K562 (cell line): ENCODE data around the gene FUT6. TPM values are rescaled to one million over a fixed set of nuclear protein-coding genes. Genes with fewer than 3 reads are reported as not detected.
A peak's percentile ranks its signal among the peaks of the same experiment; 100 is the strongest.

Source experiments
- ATAC-seq: fragments of 200-7000 bp; cut with Tn5 transposase; 3 replicates; pipeline ENCODE4 v1.9.1; 2020; ENCODE audit warnings: moderate library complexity
- BruUV-seq: library from RNA; stranded (reverse); fragments of 400-500 nt; replicated peaks from 2 replicates; lab custom pipeline; 2021; lab: Mats Ljungman, UMichigan
- CTCF ChIA-PET: fragments of 300-600 bp; formaldehyde crosslinking; extraction: SDS; loops from one replicate; lab custom pipeline; 2021; ENCODE audit warnings: low intra/inter-chr PET ratio; lab: Yijun Ruan, JAX
- POLR2A ChIA-PET: fragments of 300-600, 350-650 bp; sonication (Branson Sonifier 250); formaldehyde crosslinking; extraction: SDS; loops from one replicate; lab custom pipeline; 2021; ENCODE audit warnings: antibody characterized with exemption, inconsistent platforms; lab: Yijun Ruan, JAX
- DNase-seq, 4 experiments: peaks; one replicate each; pipeline versions ENCODE4 v3.0.0 to v3.0.0-alpha.2; 2011 to 2018; ENCODE audit warnings: low spot score in 3 of 4, mixed read lengths in 3 of 4; ENCODE audit errors: extremely low read depth in 1 of 4
- FAIRE-seq: peaks from 2 replicates; lab custom pipeline; 2011; peaks lifted over from hg19 to GRCh38; lab: Jason Lieb, UNC
- H2AFZ ChIP-seq: 2 replicates; pipeline ENCODE4 v1.6.0; 2011; ENCODE audit warnings: low read depth, low read length, control low read depth, inconsistent platforms
- H3K27ac ChIP-seq: fragments of 200-600 bp; 3 replicates; pipeline ENCODE4 v1.8.0; 2011; ENCODE audit warnings: low read depth, mild to moderate bottlenecking, control low read depth, inconsistent platforms, low read length, moderate library complexity, mixed read lengths; ENCODE audit errors: extremely low read depth
- H3K27me3 ChIP-seq, 2 experiments: fragments of 300-600 bp in 1 of 2; 2 replicates in 1 of 2; 3 replicates in 1 of 2; pipeline versions ENCODE4 v1.6.0 to v1.8.0; 2011; ENCODE audit warnings: inconsistent platforms in 2 of 2, low read length in 2 of 2, mild to moderate bottlenecking in 1 of 2, mixed read lengths in 1 of 2, moderate library complexity in 1 of 2; ENCODE audit not compliant: control insufficient read depth in 2 of 2, insufficient read depth in 2 of 2
- H3K36me3 ChIP-seq: fragments of 300-600 bp; 3 replicates; pipeline ENCODE4 v1.8.0; 2011; ENCODE audit warnings: mild to moderate bottlenecking, low read length, inconsistent platforms; ENCODE audit not compliant: control insufficient read depth, insufficient read depth
- H3K4me1 ChIP-seq, 2 experiments: fragments of 200-600 bp in 1 of 2; replicated peaks in 1 of 2; 2 replicates in 1 of 2; 3 replicates in 1 of 2; pipeline versions ENCODE4 v1.5.1 to v1.8.0; 2011; ENCODE audit warnings: inconsistent platforms in 2 of 2, low read length in 2 of 2, mild to moderate bottlenecking in 1 of 2, mixed read lengths in 1 of 2, moderate library complexity in 1 of 2; ENCODE audit not compliant: control insufficient read depth in 2 of 2, insufficient read depth in 2 of 2
- H3K4me2 ChIP-seq: 2 replicates; pipeline ENCODE4 v1.6.1; 2011; ENCODE audit warnings: low read length, control low read depth, inconsistent platforms, mixed read lengths; ENCODE audit not compliant: insufficient read depth
- H3K4me3 ChIP-seq: fragments of 200-600 bp; sonication (generic), shearing (Covaris generic); 2 replicates; pipeline ENCODE4 v1.5.1; 2016; ENCODE audit warnings: control low read depth, inconsistent platforms
- H3K79me2 ChIP-seq: fragments of 200-600 bp; 3 replicates; pipeline ENCODE4 v1.8.0; 2011; ENCODE audit warnings: low read length, inconsistent platforms; ENCODE audit not compliant: control insufficient read depth, insufficient read depth
- H3K9ac ChIP-seq, 2 experiments: 2 replicates each; pipeline versions ENCODE4 v1.6.0 to v1.6.1; 2011; ENCODE audit warnings: low read depth in 2 of 2, low read length in 2 of 2, control low read depth in 1 of 2, inconsistent platforms in 1 of 2, mild to moderate bottlenecking in 1 of 2, mixed read lengths in 1 of 2; ENCODE audit not compliant: insufficient read depth in 1 of 2
- H3K9me1 ChIP-seq: one replicate; pipeline ENCODE4 v1.6.0; 2011; ENCODE audit warnings: inconsistent platforms, mild to moderate bottlenecking, low read length, moderate library complexity; ENCODE audit not compliant: control insufficient read depth, insufficient read depth
- H3K9me3 ChIP-seq: replicated peaks from 2 replicates; pipeline ENCODE4 v1.5.1; 2011; ENCODE audit warnings: low read depth, low read length, inconsistent platforms; ENCODE audit not compliant: control insufficient read depth, insufficient read depth
- H4K20me1 ChIP-seq: replicated peaks from 2 replicates; pipeline ENCODE4 v1.6.1; 2011; ENCODE audit warnings: low read length, inconsistent platforms, mixed read lengths; ENCODE audit not compliant: control insufficient read depth, insufficient read depth
- IRF2 ChIP-seq: sonication (generic); formaldehyde crosslinking; IDR thresholded peaks from 2 replicates; pipeline ENCODE4 v1.8.1; 2022; ENCODE audit warnings: mild to moderate bottlenecking, missing genetic modification reagents
- POLR2G ChIP-seq: fragments of 200-400 bp; formaldehyde crosslinking; IDR thresholded peaks from 2 replicates; pipeline ENCODE4 v1.6.1; 2017; ENCODE audit warnings: low read depth, mild to moderate bottlenecking, antibody characterized with exemption, low read length, moderate library complexity
- RBFOX2 ChIP-seq: fragments of 200-400 bp; formaldehyde crosslinking; IDR thresholded peaks from 2 replicates; pipeline ENCODE4 v1.6.1; 2017; ENCODE audit warnings: low read depth, mild to moderate bottlenecking, low read length, moderate library complexity
- SAFB ChIP-seq: fragments of 200-400 bp; formaldehyde crosslinking; IDR thresholded peaks from 2 replicates; pipeline ENCODE4 v1.6.1; 2017; ENCODE audit warnings: low read depth, low read length, borderline replicate concordance
- SMARCC2 ChIP-seq: fragments of 450-650 bp; IDR thresholded peaks from 2 replicates; pipeline ENCODE4 v1.6.1; 2017; ENCODE audit warnings: antibody characterized with exemption, moderate library complexity, mild to moderate bottlenecking, low read depth
- ZBTB33 ChIP-seq: sonication (generic); formaldehyde crosslinking; IDR thresholded peaks from 2 replicates; pipeline ENCODE4 v1.8.1; 2023; ENCODE audit warnings: mild to moderate bottlenecking, missing genetic modification reagents
- ZNF239 ChIP-seq: fragments of 250-450 bp; sonication (Bioruptor Pico); IDR thresholded peaks from 2 replicates; pipeline ENCODE4 v1.4.0; 2020; ENCODE audit warnings: mild to moderate bottlenecking
- ZNF764 ChIP-seq: fragments of 250-450 bp; sonication (Bioruptor Pico); IDR thresholded peaks from 2 replicates; pipeline ENCODE4 v1.4.0; 2020; ENCODE audit warnings: low read depth, mild to moderate bottlenecking, moderate library complexity
- WGBS: fragments of 100-300 bp; shearing (Covaris generic); methylation state at CpG from one replicate; pipeline ENCODE4 v1.1.6; 2016; ENCODE audit warnings: low coverage, mixed read lengths; ENCODE audit not compliant: insufficient coverage; ENCODE audit errors: missing lambda C conversion rate; 5-methylcytosine and 5-hydroxymethylcytosine counted together
- in situ Hi-C: fragments of 300-500 bp; cut with MboI; formaldehyde crosslinking; loops from 4 replicates; pipeline ENCODE4 v1.15.0; 2018; ENCODE audit warnings: inconsistent platforms, mixed read lengths
- intact Hi-C: fragments of 100-400 bp; cut with micrococcal nuclease; formaldehyde crosslinking; loops from 2 replicates; pipeline ENCODE4 v1.14.2; 2022
- polyA plus RNA-seq, 8 experiments: library from polyadenylated mRNA; depleted of rRNA in 4 of 8; stranded (reverse) in 5 of 8; unstranded in 3 of 8; fragments of >200 nt; fragmentation: Nextera tagmentation in 2 of 8; fragmentation: Illumina TruSeq in 1 of 8; extraction: Ambion mirVana in 2 of 8; extraction: Trizol in 1 of 8; gene quantifications; 2 replicates each; pipeline versions ENCODE4 v1.2.1 to v1.2.3, GENCODE V29; 2011 to 2014; ENCODE audit warnings: inconsistent platforms in 1 of 8, missing spikeins in 1 of 8
- total RNA-seq, 7 experiments: library from RNA; depleted of rRNA in 6 of 7; stranded (reverse); fragments of >200 nt in 6 of 7; fragmentation: Illumina TruSeq in 2 of 7; extraction: Trizol in 2 of 7; gene quantifications; 2 replicates each; pipeline versions ENCODE4 v1.2.1 to v1.2.3, GENCODE V29; 2011 to 2021; ENCODE audit warnings: low replicate concordance in 1 of 7

FUT6 gene
- total and polyA plus RNA-seq, 9 of the 15 experiments (the other 6 are each of a cell fraction or from before 2014, with no cell fraction given) = 0.04 TPM; not detected in 8

DNA sequence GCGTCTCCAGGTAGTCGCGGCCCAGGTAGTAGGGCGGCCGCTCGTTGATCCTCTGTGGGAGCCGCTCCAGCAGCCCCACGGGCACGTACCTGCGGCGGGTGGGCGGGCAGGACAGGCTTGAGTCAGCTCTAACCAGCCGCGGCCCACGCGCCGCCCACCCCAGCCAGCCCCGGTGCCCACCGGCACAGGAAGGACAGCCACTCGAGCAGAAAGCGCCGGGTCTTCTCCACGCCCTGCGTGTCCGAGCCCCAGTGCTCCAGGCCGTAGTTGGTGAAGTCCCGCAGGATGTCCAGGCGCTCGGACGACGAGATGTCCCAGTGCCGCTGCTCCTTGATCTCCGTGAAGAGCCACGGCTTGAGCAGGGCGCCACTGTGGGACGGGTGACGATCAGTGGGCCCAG lies 54.1 kb downstream of the FUT6 start:
- BruUV-seq = no TSS peak
- peaks cover 68% of the 10 kb centered on the region for H3K36me3 ChIP-seq
- H2AFZ ChIP-seq = no peak overlapping the region
- in situ Hi-C loops = no loop called here
- no peak overlapping the region for H3K4me2 ChIP-seq
- no peaks in the 10 kb centered on the region for H3K9me1 ChIP-seq
- H3K9ac ChIP-seq = no peak overlapping the region; a peak in 1 of 4 replicates
- CTCF ChIA-PET = no interaction called here
- H3K4me3 ChIP-seq = no peak overlapping the region
- DNase-seq = peak in 1 of 4 experiments; percentile 6
- no peaks in the 10 kb centered on the region for H3K9me3 ChIP-seq
- no peak for ATAC-seq
- FAIRE-seq = no peak
- H3K4me1 ChIP-seq = peaks cover 2 to 58% of the 10 kb centered on the region in 2 experiments; a peak in 2 of 5 replicates
- no peaks in the 10 kb centered on the region for H3K27me3 ChIP-seq
- peaks cover 15% of the 10 kb centered on the region for H3K79me2 ChIP-seq
- 0 out of 2 replicates have a peak, but pooled peaks cover 8% of the 10 kb centered on the region for H4K20me1 ChIP-seq
- TF ChIP-seq ZNF239 (CRISPR knock-in tag) (no peak), SAFB (0 out of 2 replicates have a peak, but pooled peaks have one; percentile 10), RBFOX2 (peak; percentile 39), ZNF764 (CRISPR knock-in tag) (no peak), POLR2G (peak; percentile 29; the same call in 1 of the 2 replicates), SMARCC2 (no peak), ZBTB33 (CRISPR knock-in tag) (0 out of 2 replicates have a peak, but pooled peaks have one; percentile 22), IRF2 (CRISPR knock-in tag) (no peak)
- TF ChIP-seq, all 486 proteins: peak for 4
- POLR2A ChIA-PET = interaction anchor here (0.7 kb wide), 1 partner anchor 284 kb away, joined by 3 read pairs; no protein-coding TSS in a partner anchor
- 97% methylated on average over 21 of the region's 37 CpGs for WGBS
- intact Hi-C loops = no loop called here
- no peak overlapping the region for H3K27ac ChIP-seq
